Measurements from ENCODE around the gene HNF4A. TPM values are rescaled to one million over a fixed set of nuclear protein-coding genes. Genes with fewer than 3 reads are reported as not detected.

Gene HNF4A
- total RNA-seq, 4 donors from 2014 or later = not detected

DNA sequence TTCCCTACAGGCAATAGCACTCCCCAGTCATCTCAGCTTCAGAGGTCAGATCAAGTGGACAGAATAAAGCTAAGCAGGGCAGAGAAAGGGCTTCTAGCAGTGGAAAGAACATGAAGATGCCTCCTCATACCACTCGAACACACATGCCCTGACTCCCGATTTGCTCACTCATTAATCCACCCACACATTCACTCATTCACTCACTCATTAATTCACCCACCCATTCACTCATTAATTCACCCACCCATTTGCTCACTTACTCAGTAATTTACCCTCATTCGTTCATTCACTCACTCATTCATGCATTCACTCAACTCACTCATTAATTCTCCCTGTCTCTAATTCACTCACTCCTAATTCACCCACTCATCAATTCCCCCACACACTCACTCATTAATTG, 43.9 kb downstream of the HNF4A start:
- H3K27me3 ChIP-seq = peaks cover 17% of the 10 kb centered on the region
- no peaks in the 10 kb centered on the region for H3K9me3 ChIP-seq
- WGBS = 81% methylated on average over 3 of the region's 3 CpGs
- no peaks in the 10 kb centered on the region for H3K36me3 ChIP-seq
- H3K4me3 ChIP-seq = no peak overlapping the region
- H3K4me1 ChIP-seq = no peaks in the 10 kb centered on the region
- DNase-seq (ENCODE audit: low spot score in 2 of 2) = no peak
- no peak overlapping the region for H3K27ac ChIP-seq
- TF ChIP-seq POLR2A (IDR thresholded peaks at IDR 0.05) = no peak

- Histone ChIP-seq H3K4me1 (no peaks in the 10 kb centered on the region), H3K9me3 (no peaks in the 10 kb centered on the region), H3K36me3 (no peaks in the 10 kb centered on the region), H3K27me3 (peaks cover 14% of the 10 kb centered on the region), H3K27ac (no peak overlapping the region), H3K4me3 (no peak overlapping the region)
- TF ChIP-seq EP300 (IDR thresholded peaks at IDR 0.05) (no peak), CTCF (IDR thresholded peaks at IDR 0.05) (no peak)
- DNase-seq (ENCODE audit: low spot score in 2 of 2) = no peak
- 87% methylated on average over 5 of the region's 5 CpGs for WGBS
Measured at GRCh38 chr20:44400671-44400969, 45.1 kb downstream of the HNF4A start.

DNA sequence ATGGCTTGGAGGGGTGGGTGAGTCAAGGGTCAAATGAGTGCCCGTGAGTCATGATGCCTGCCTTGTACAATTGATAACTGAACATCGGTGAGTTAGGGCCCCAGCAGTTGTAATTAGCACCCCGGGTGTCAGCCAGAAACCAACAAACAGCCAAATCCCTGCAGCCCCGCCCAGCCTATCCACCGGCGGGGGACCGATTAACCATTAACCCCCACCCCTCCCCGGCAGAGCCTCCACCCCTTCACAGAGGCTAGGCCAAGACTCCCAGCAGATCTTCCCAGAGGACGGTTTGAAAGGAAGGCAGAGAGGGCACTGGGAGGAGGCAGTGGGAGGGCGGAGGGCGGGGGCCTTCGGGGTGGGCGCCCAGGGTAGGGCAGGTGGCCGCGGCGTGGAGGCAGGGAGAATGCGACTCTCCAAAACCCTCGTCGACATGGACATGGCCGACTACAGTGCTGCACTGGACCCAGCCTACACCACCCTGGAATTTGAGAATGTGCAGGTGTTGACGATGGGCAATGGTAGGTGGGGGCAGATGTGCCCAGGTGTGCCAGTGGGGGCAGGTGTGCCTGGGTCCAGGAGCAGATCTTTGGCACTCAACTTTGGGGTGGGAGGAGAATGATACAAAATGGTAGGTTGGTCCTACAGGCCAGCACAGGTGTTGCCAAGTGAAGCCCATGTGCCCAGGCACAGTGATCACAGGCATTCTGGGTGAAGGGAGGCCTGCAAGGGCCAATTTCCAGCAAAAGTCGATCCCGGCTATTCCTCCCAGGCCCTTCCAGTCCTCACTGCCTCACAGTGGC, 45.7 kb downstream of the HNF4A start:
- peaks cover 10% of the 10 kb centered on the region for H3K27me3 ChIP-seq
- DNase-seq (ENCODE audit: low spot score in 2 of 2) = no peak
- H3K4me1 ChIP-seq = no peaks in the 10 kb centered on the region
- H3K27ac ChIP-seq = no peak overlapping the region
- TF ChIP-seq CTCF (IDR thresholded peaks at IDR 0.05) (no peak), POLR2AphosphoS5 (IDR thresholded peaks at IDR 0.05) (no peak), POLR2A (IDR thresholded peaks at IDR 0.05) (no peak), EP300 (IDR thresholded peaks at IDR 0.05) (no peak)
- H3K36me3 ChIP-seq = no peaks in the 10 kb centered on the region
- H3K9me3 ChIP-seq = no peaks in the 10 kb centered on the region
- H3K4me3 ChIP-seq = no peak overlapping the region
- WGBS = 85% methylated on average over 16 of the region's 23 CpGs

- WGBS = 85% methylated on average over 16 of the region's 17 CpGs
Measured at GRCh38 chr20:44401770-44402390, 46.4 kb downstream of the HNF4A start.

DNA sequence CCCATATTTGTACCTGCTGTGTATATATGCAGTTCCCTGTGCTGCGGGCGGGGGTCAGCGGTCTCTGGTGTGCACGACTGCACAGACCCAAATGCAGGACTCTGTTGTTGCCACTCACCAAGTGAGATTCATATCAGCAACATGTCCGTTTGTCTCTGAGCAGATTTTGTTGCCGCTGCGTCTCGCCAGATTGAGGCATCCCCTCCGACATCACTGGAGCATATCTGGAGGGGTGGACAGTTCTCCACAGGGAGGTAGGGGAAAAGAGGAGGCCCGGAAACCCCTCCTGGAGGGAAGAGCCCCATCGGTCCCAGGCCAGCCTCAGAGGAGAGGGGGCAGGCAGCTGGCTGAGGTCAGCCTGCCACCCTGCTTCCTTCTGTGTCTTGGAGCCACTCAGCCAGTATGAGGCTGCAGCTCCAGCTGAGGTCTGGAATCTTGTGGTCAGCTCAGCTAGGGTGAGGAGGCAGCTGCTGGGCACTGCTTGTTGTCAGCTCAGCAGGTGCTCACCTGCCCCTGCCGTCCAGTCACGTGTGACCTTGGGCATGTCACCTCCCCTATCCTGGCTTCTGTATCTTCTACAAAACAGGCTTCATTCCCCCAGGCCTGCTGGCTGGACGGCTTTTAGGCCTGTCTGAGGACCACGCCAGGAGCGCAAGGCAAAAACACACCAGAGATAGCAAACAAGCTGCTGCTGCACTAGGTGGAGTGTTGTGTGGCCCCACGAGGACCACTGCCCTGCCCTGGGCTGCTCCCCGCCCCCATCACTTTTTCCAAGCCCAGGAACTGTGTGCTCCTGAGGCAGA, 47.1 kb downstream of the HNF4A start:
- TF ChIP-seq CTCF (IDR thresholded peaks at IDR 0.05) = no peak
- DNase-seq (ENCODE audit: low spot score in 2 of 2) = no peak
- Histone ChIP-seq H3K27me3 (peaks cover 10% of the 10 kb centered on the region), H3K4me1 (peaks cover 3% of the 10 kb centered on the region), H3K36me3 (no peaks in the 10 kb centered on the region), H3K27ac (no peak overlapping the region), H3K4me3 (no peak overlapping the region), H3K9me3 (no peaks in the 10 kb centered on the region)
- 83% methylated on average over 16 of the region's 18 CpGs for WGBS

More at GRCh38 chr20:44401770-44402390, 46.4 kb downstream of the HNF4A start:
- Histone ChIP-seq H3K4me1 (no peaks in the 10 kb centered on the region), H3K27me3 (peaks cover 10% of the 10 kb centered on the region), H3K27ac (no peak overlapping the region), H3K9me3 (no peaks in the 10 kb centered on the region), H3K4me3 (no peak overlapping the region), H3K36me3 (no peaks in the 10 kb centered on the region)
- DNase-seq (ENCODE audit: low spot score in 2 of 2) = no peak
- no peak for TF ChIP-seq POLR2AphosphoS5 (IDR thresholded peaks at IDR 0.05)
- TF ChIP-seq CTCF (IDR thresholded peaks at IDR 0.05) = no peak
- no peak for TF ChIP-seq POLR2A (IDR thresholded peaks at IDR 0.05)
- TF ChIP-seq EP300 (IDR thresholded peaks at IDR 0.05) = no peak
